PC-9 (cell line): ENCODE measurements around the gene API5.

Experiments
- CTCF ChIP-seq: fragments of 200-600 bp; sonication (generic); conservative IDR thresholded peaks from 2 replicates; pipeline ENCODE4 v1.6.1; 2017; ENCODE audit warnings: mixed run types, antibody characterized with exemption, mild to moderate bottlenecking, moderate library complexity
- EZH2 ChIP-seq: fragments of 200-600 bp; sonication (generic); IDR thresholded peaks from 2 replicates; pipeline ENCODE4 v1.8.0; 2017; ENCODE audit warnings: antibody characterized with exemption, low read depth

DNA sequence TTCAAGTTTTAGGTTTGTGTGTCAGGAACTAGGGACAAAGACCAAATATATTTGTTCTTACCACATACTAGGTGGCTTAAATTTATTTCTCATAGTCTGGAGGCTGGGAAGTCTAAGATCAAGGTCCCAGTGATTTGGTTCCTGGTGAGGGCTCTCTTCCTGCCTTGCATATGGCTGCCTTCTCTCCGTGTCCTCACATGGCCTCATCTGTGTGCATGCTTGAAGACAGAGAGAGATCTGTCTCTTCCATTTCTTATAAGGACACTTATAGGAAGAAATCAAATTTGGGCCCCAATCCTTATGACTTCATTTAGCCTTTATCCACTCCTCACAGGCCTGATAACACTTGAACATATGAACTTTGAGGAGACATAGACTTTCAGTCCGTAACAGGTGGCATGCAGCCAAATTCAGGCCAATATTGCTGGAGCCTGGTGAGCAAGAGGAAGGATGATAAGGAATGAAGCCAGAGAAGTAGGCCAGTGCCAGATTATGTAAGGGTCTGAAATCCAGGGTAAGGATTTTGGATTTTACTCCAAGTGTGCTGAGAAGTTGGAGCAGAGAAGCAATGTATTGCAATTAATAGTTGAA, 82.1 kb downstream of the API5 start:
- no peak for TF ChIP-seq EZH2
- no peak for TF ChIP-seq CTCF
